GM12878 (cell line): ENCODE measurements around the gene KDM8. TPM values are rescaled to one million over a fixed set of nuclear protein-coding genes. Genes with fewer than 3 reads are reported as not detected.
A peak's percentile ranks its signal among the peaks of the same experiment; 100 is the strongest.

Experiments used
- ATAC-seq: fragments of 200-7000 bp; cut with Tn5 transposase; 3 replicates; pipeline ENCODE4 v1.9.1; 2020; ENCODE audit warnings: mild to moderate bottlenecking, moderate library complexity
- BruUV-seq: library from RNA; stranded (reverse); fragments of 400-500 nt; replicated peaks from 2 replicates; lab custom pipeline; 2021; lab: Mats Ljungman, UMichigan
- CTCF ChIA-PET: fragments of 300-600 bp; sonication (Branson Sonifier 250); formaldehyde crosslinking; extraction: SDS; loops from one replicate; lab custom pipeline; 2021; ENCODE audit warnings: inconsistent platforms; lab: Yijun Ruan, JAX
- POLR2A ChIA-PET: fragments of 350-600 bp; formaldehyde crosslinking; extraction: SDS; loops from one replicate; lab custom pipeline; 2021; ENCODE audit warnings: inconsistent platforms; lab: Charles Lee
- RAD21 ChIA-PET: fragments of 300-600 bp; sonication (Branson Sonifier 250); formaldehyde crosslinking; loops from one replicate; lab custom pipeline; 2023; ENCODE audit warnings: antibody characterized with exemption; ENCODE audit not compliant: unreplicated experiment; lab: Charles Lee
- SMC1A ChIA-PET: fragments of 300-600 bp; sonication (Branson Sonifier 250); formaldehyde crosslinking; loops from one replicate; lab custom pipeline; 2023; ENCODE audit not compliant: unreplicated experiment, uncharacterized antibody; lab: Charles Lee
- DNase-seq: peaks from one replicate; pipeline ENCODE4 v3.0.0-alpha.2; 2011; ENCODE audit warnings: low read depth, low spot score
- FAIRE-seq: peaks from 3 replicates; lab custom pipeline; 2011; peaks lifted over from hg19 to GRCh38; lab: Jason Lieb, UNC
- H2AFZ ChIP-seq: 2 replicates; pipeline ENCODE4 v1.6.0; 2011; ENCODE audit warnings: low read depth, low read length, control low read depth; ENCODE audit not compliant: control insufficient read depth
- H3K27ac ChIP-seq: 2 replicates; pipeline ENCODE4 v1.5.1; 2011; ENCODE audit warnings: control low read depth; ENCODE audit not compliant: control insufficient read depth, insufficient read depth
- H3K27me3 ChIP-seq, 2 experiments: replicated peaks in 1 of 2; 2 replicates each; pipeline versions ENCODE4 v1.6.0 to v1.6.1; 2011; ENCODE audit warnings: low read length in 1 of 2; ENCODE audit not compliant: control insufficient read depth in 2 of 2, insufficient read depth in 2 of 2
- H3K36me3 ChIP-seq, 2 experiments: 2 replicates each; pipeline ENCODE4 v1.5.1; 2011; ENCODE audit warnings: low read length in 1 of 2; ENCODE audit not compliant: control insufficient read depth in 2 of 2, insufficient read depth in 2 of 2
- H3K4me1 ChIP-seq: 2 replicates; pipeline ENCODE4 v1.6.1; 2011; ENCODE audit warnings: mild to moderate bottlenecking, low read length, moderate library complexity, mixed read lengths; ENCODE audit not compliant: control insufficient read depth, insufficient read depth
- H3K4me2 ChIP-seq: 2 replicates; pipeline ENCODE4 v1.6.0; 2011; ENCODE audit warnings: control low read depth; ENCODE audit not compliant: control insufficient read depth, insufficient read depth
- H3K4me3 ChIP-seq: fragments of 200-600 bp; sonication (generic); 2 replicates; pipeline ENCODE4 v1.5.1; 2016
- H3K79me2 ChIP-seq: 2 replicates; pipeline ENCODE4 v1.6.0; 2011; ENCODE audit warnings: low read length; ENCODE audit not compliant: control insufficient read depth, insufficient read depth
- H3K9ac ChIP-seq: 2 replicates; pipeline ENCODE4 v1.8.0; 2011; ENCODE audit warnings: low read length, control low read depth, mixed read lengths; ENCODE audit not compliant: control insufficient read depth, insufficient read depth
- H3K9me3 ChIP-seq: replicated peaks from 3 replicates; pipeline ENCODE4 v1.5.1; 2011; ENCODE audit warnings: mild to moderate bottlenecking, low read length; ENCODE audit not compliant: control insufficient read depth, insufficient read depth
- H4K20me1 ChIP-seq: 2 replicates; pipeline ENCODE4 v1.6.0; 2011; ENCODE audit not compliant: control insufficient read depth, insufficient read depth
- ATF7 ChIP-seq: fragments of 450-650 bp; IDR thresholded peaks from 2 replicates; pipeline ENCODE4 v1.6.1; 2016; ENCODE audit warnings: low read depth, mild to moderate bottlenecking
- MEF2A ChIP-seq: IDR thresholded peaks from 2 replicates; pipeline ENCODE4 v1.6.1; 2011; ENCODE audit warnings: low read depth, mild to moderate bottlenecking, low read length, moderate library complexity; ENCODE audit not compliant: insufficient read depth
- MYC ChIP-seq: IDR thresholded peaks from 2 replicates; pipeline ENCODE4 v1.6.1; 2011; ENCODE audit warnings: mild to moderate bottlenecking, low read length, moderate library complexity, inconsistent platforms; ENCODE audit not compliant: insufficient read depth, insufficient replicate concordance, insufficient read length, severe bottlenecking
- WRNIP1 ChIP-seq: IDR thresholded peaks from 2 replicates; pipeline ENCODE4 v1.6.1; 2011; ENCODE audit warnings: low read depth, low read length, improper control_type of control experiment, borderline replicate concordance
- WGBS: methylation state at CpG from one replicate; pipeline ENCODE4 v1.1.6; 2016; ENCODE audit warnings: low lambda C conversion rate; ENCODE audit not compliant: insufficient replicate concordance, insufficient coverage; ENCODE audit errors: missing lambda C conversion rate; 5-methylcytosine and 5-hydroxymethylcytosine counted together
- in situ Hi-C: fragments of 300-500 bp; cut with MboI; formaldehyde crosslinking; loops from 9 replicates; pipeline ENCODE4 v1.14.3; 2018; ENCODE audit warnings: mixed read lengths
- intact Hi-C: fragments of 100-400 bp; cut with micrococcal nuclease; formaldehyde crosslinking; loops from one replicate; pipeline ENCODE4 v1.14.2; 2022; ENCODE audit not compliant: unreplicated experiment
- polyA plus RNA-seq, 11 experiments: library from polyadenylated mRNA; depleted of rRNA in 4 of 11; unstranded in 6 of 11; stranded (reverse) in 5 of 11; fragments of >200 nt; fragmentation: Nextera tagmentation in 4 of 11; fragmentation: Illumina TruSeq in 1 of 11; extraction: Ambion mirVana in 4 of 11; extraction: Trizol in 1 of 11; gene quantifications; 1 replicate in 1 of 11; 2 replicates in 10 of 11; pipeline versions ENCODE4 v1.2.1 to v1.2.3, GENCODE V29; 2011 to 2016; ENCODE audit warnings: inconsistent platforms in 2 of 11, missing spikeins in 2 of 11, low read depth in 1 of 11
- total RNA-seq, 4 experiments: library from RNA; depleted of rRNA in 3 of 4; stranded (reverse); fragments of >200 nt in 3 of 4; fragmentation: Illumina TruSeq in 1 of 4; extraction: Trizol in 1 of 4; gene quantifications; 2 replicates each; pipeline versions ENCODE4 v1.2.1 to v1.2.3, GENCODE V29; 2013 to 2021
- TF ChIP-seq, protein P1 (sequence below): IDR thresholded peaks from 2 replicates; pipeline ENCODE4 v1.6.1; 2012; ENCODE audit warnings: low read depth, low read length, improper control_type of control experiment
- TF ChIP-seq, protein P2 (sequence below): fragments of 150-350 bp; IDR thresholded peaks from 2 replicates; pipeline ENCODE4 v1.6.1; 2014; ENCODE audit warnings: mild to moderate bottlenecking, low read depth, low read length
- TF ChIP-seq, protein P3 (sequence below): fragments of 450-650 bp; IDR thresholded peaks from 2 replicates; pipeline ENCODE4 v1.6.1; 2017; ENCODE audit warnings: mild to moderate bottlenecking, moderate library complexity
- TF ChIP-seq, protein P4 (sequence below): IDR thresholded peaks from 2 replicates; pipeline ENCODE4 v1.6.1; 2011; ENCODE audit warnings: borderline replicate concordance, low read depth, mild to moderate bottlenecking, moderate library complexity, mixed read lengths, low read length; ENCODE audit not compliant: insufficient read depth; ENCODE audit errors: extremely low read length

KDM8 gene
- total and polyA plus RNA-seq, 10 of the 15 experiments (the other 5 are each of a cell fraction or from before 2014, with no cell fraction given): 0.79 to 8.9 (median 5.8) TPM

DNA sequence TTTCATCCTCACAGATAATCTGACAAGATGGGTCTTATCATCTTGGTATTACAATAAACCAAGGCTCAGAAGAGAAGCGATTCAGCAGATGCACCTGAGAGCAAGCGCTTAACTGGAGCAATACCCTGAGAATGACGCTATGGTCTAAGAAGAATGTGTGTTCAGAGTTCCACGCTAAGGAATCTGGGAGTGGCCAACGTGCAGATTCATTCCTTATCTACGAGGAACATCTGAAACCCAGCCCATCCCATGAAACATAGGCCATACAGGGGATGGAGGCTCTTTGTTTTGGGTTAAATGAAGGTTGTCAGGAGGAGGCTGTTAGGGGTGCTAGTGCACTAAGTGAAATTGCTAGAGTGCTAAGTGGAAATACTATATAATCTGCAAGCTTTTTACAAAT, 28.5 kb upstream of the KDM8 start (continued):
- TF ChIP-seq, protein P1, sequence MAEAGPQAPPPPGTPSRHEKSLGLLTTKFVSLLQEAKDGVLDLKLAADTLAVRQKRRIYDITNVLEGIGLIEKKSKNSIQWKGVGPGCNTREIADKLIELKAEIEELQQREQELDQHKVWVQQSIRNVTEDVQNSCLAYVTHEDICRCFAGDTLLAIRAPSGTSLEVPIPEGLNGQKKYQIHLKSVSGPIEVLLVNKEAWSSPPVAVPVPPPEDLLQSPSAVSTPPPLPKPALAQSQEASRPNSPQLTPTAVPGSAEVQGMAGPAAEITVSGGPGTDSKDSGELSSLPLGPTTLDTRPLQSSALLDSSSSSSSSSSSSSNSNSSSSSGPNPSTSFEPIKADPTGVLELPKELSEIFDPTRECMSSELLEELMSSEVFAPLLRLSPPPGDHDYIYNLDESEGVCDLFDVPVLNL: no peak
- TF ChIP-seq, protein P2, sequence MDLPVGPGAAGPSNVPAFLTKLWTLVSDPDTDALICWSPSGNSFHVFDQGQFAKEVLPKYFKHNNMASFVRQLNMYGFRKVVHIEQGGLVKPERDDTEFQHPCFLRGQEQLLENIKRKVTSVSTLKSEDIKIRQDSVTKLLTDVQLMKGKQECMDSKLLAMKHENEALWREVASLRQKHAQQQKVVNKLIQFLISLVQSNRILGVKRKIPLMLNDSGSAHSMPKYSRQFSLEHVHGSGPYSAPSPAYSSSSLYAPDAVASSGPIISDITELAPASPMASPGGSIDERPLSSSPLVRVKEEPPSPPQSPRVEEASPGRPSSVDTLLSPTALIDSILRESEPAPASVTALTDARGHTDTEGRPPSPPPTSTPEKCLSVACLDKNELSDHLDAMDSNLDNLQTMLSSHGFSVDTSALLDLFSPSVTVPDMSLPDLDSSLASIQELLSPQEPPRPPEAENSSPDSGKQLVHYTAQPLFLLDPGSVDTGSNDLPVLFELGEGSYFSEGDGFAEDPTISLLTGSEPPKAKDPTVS: no peak
- TF ChIP-seq MEF2A: no peak
- no peak for TF ChIP-seq MYC

DNA sequence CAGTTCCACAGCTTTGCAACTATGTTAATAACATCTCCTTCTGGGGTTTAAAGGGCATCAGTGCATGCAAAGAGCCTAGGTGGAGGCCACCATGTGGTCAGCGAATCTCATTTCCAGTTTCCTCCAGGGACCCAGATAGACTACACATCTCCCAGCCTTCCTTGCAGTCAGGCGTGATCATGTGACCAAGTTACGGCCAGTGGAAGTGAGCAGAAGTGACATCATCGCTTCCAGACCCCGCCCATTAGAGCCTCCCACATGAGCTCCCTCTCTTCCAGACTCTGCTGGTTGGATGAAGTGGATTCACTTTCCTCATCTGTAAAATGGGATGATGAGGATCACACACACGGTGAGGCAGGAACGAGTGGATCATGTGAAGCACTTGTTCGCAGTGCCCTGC, 27.4 kb upstream of the KDM8 start:
- Histone ChIP-seq H3K27ac (no peak overlapping the region), H2AFZ (no peak overlapping the region), H3K36me3 (no peaks in the 10 kb centered on the region), H4K20me1 (no peaks in the 10 kb centered on the region), H3K4me2 (no peak overlapping the region), H3K9me3 (peaks cover 4% of the 10 kb centered on the region; the same call in 1 of the 3 replicates), H3K27me3 (no peaks in the 10 kb centered on the region; a peak in 1 of 4 replicates), H3K79me2 (no peaks in the 10 kb centered on the region), H3K4me3 (no peak overlapping the region), H3K9ac (no peak overlapping the region), H3K4me1 (peaks cover 3% of the 10 kb centered on the region; the same call in 1 of the 2 replicates)
- FAIRE-seq (no peak), ATAC-seq (no peak), DNase-seq (no peak)
- in situ Hi-C loops: loop anchor here (10.0 kb wide), 1 partner anchor 279 kb away; no protein-coding TSS in a partner anchor
- RAD21 ChIA-PET: interaction anchor here (2.3 kb wide), 1 partner anchor 192 kb away, joined by 7 read pairs; no protein-coding TSS in a partner anchor
- POLR2A ChIA-PET: no interaction called here
- BruUV-seq: no TSS peak
- TF ChIP-seq ATF7 (peak; percentile 46; the same call in 1 of the 2 replicates), WRNIP1 (no peak)
- TF ChIP-seq, protein P3, sequence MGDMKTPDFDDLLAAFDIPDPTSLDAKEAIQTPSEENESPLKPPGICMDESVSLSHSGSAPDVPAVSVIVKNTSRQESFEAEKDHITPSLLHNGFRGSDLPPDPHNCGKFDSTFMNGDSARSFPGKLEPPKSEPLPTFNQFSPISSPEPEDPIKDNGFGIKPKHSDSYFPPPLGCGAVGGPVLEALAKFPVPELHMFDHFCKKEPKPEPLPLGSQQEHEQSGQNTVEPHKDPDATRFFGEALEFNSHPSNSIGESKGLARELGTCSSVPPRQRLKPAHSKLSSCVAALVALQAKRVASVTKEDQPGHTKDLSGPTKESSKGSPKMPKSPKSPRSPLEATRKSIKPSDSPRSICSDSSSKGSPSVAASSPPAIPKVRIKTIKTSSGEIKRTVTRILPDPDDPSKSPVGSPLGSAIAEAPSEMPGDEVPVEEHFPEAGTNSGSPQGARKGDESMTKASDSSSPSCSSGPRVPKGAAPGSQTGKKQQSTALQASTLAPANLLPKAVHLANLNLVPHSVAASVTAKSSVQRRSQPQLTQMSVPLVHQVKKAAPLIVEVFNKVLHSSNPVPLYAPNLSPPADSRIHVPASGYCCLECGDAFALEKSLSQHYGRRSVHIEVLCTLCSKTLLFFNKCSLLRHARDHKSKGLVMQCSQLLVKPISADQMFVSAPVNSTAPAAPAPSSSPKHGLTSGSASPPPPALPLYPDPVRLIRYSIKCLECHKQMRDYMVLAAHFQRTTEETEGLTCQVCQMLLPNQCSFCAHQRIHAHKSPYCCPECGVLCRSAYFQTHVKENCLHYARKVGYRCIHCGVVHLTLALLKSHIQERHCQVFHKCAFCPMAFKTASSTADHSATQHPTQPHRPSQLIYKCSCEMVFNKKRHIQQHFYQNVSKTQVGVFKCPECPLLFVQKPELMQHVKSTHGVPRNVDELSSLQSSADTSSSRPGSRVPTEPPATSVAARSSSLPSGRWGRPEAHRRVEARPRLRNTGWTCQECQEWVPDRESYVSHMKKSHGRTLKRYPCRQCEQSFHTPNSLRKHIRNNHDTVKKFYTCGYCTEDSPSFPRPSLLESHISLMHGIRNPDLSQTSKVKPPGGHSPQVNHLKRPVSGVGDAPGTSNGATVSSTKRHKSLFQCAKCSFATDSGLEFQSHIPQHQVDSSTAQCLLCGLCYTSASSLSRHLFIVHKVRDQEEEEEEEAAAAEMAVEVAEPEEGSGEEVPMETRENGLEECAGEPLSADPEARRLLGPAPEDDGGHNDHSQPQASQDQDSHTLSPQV: no peak
- TF ChIP-seq, protein P4, sequence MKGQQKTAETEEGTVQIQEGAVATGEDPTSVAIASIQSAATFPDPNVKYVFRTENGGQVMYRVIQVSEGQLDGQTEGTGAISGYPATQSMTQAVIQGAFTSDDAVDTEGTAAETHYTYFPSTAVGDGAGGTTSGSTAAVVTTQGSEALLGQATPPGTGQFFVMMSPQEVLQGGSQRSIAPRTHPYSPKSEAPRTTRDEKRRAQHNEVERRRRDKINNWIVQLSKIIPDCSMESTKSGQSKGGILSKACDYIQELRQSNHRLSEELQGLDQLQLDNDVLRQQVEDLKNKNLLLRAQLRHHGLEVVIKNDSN: peak; percentile 36
- intact Hi-C loops: no loop called here
- CTCF ChIA-PET: interaction anchor here (1.1 to 10.0 kb wide), 5 partner anchors 8 to 191 kb away, joined by 3 to 150 read pairs (median 4); no protein-coding TSS in a partner anchor
- SMC1A ChIA-PET: interaction anchor here (1.1 kb wide), 1 partner anchor 277 kb away, joined by 3 read pairs; no protein-coding TSS in a partner anchor
- 70% methylated on average over 8 of the region's 8 CpGs for WGBS
